Left colon (tissue), 2 donors: ENCODE data around the gene RBM4. TPM values are rescaled to one million over a fixed set of nuclear protein-coding genes. Genes with fewer than 3 reads are reported as not detected.
"Not testable (repeated sequence)": the region's sequence is repeated elsewhere in the genome, so short reads cannot be mapped to it uniquely, and the experiment has no call there.

ENCODE experiments used
- ATAC-seq: fragments of 200-7000 bp; cut with Tn5 transposase; one replicate; pipeline ENCODE4 v1.9.1; 2020; ENCODE audit warnings: mild to moderate bottlenecking, moderate library complexity
- DNase-seq, 2 donors: peaks; one replicate each; pipeline ENCODE4 v3.0.0-alpha.2; 2020
- intact Hi-C, 2 donors: fragments of 100-400 bp; cut with DNase I in 1 of 2; cut with micrococcal nuclease in 1 of 2; formaldehyde crosslinking; loops; one replicate each; pipeline versions ENCODE4 v1.11.2 to v1.14.0; 2022; cut with DNase I, micrococcal nuclease
- long read RNA-seq: library from polyadenylated mRNA; unstranded; transcript quantifications from one replicate; pipeline ENCODE4 v2.0.0, GENCODE V29; 2021
- total RNA-seq, 2 donors: library from RNA; stranded (reverse); fragmentation: NEBNext Ultra II Directional; extraction: Animal tissue kit (Norgen Biotek cat#: 25700); gene quantifications; one replicate each; pipeline ENCODE4 v1.2.1, GENCODE V29; 2021
- donor health status: DM: no; HTN: no; CAD: no.
- donor health status: DM: yes; HTN: yes; CAD: no.

The RBM4 gene, protein sequence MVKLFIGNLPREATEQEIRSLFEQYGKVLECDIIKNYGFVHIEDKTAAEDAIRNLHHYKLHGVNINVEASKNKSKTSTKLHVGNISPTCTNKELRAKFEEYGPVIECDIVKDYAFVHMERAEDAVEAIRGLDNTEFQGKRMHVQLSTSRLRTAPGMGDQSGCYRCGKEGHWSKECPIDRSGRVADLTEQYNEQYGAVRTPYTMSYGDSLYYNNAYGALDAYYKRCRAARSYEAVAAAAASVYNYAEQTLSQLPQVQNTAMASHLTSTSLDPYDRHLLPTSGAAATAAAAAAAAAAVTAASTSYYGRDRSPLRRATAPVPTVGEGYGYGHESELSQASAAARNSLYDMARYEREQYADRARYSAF
- 10 to 100 TPM; 90.7 to 92.9 TPM for total RNA-seq
- long read RNA-seq, transcript RBM4-201 (4 exons, 1,694 nt), result major isoform, 46 of 66 reads
- long read RNA-seq, transcript RBM4-204 (4 exons, 1,763 nt), result minor isoform, 5 of 66 reads
- long read RNA-seq, partial matches to known transcripts, result 3 of 66 reads
- long read RNA-seq, other reads (novel, unspliced or antisense), result 5 of 66 reads

DNA sequence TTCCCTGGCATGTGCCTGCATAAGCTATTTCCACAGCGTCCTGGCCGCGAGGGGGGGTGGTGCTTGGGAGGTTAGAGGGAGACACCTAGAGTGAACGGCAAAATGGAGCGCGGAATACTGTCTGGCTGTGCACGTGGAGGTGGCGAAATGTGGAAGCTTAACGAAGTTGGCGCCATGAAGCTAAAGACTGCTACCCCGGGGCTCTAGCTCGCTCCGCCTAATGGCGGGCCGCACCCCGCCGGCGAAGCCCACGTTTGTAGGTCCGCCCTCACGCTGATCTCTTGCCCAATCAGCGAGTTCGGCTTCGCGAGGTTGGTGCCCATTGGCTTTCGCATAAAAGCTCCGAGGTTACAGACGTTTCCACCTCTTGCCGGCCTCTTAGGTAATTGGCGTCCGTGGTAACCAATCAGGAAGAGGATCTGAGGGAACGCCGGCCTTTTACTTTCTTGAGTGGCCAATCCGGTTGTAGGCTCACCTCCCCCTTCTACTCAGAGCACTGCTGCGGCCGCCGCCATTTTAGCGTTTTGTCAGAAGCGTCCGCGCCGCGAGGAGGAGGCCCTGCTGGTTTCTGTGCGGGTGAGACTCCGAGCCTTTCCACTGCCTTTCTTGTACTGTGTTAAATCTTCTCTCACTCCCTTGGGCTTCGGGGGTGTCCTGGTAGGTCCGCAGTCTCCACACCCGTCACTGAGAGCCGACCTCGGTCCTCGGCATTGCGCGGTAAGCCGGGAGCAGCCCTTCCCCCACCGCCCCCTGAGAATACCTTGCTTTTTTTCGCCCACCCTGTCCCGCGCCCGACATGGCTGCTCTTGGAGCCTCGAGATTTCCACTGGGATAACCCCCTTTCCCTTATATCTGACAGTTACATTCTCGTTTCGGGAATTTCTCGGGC is at the start of gene RBM4:
Gene RBM4, plus strand, starts transcription at position 527 of the 889 bp plus-strand sequence. CDS start 1,009 bp downstream, outside the sequence.
- DNase-seq (peak; percentile 93 to 99), ATAC-seq (peak; percentile 92)
- intact Hi-C loops, result no loop called here

DNA sequence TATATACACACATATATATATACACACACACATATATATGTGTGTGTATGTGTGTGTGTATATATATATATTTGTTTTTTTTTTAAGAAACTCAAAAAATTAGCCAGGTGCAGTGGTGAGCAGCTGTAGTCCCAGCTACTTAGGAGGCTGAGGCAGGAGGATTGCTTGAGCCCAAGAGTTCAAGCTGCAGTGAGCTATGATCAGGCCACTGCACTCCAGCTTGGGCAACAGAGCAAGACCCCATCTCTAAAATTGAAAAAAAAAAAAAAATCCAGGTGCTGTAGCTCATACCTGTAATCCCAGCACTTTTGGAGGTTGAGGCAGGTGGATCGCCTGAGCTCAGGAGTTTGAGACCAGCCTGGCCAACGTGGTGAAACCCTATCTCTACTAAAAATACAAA is 49.2 kb upstream of the RBM4 start:
- intact Hi-C loops, DNase-seq: not testable (repeated sequence)

DNA sequence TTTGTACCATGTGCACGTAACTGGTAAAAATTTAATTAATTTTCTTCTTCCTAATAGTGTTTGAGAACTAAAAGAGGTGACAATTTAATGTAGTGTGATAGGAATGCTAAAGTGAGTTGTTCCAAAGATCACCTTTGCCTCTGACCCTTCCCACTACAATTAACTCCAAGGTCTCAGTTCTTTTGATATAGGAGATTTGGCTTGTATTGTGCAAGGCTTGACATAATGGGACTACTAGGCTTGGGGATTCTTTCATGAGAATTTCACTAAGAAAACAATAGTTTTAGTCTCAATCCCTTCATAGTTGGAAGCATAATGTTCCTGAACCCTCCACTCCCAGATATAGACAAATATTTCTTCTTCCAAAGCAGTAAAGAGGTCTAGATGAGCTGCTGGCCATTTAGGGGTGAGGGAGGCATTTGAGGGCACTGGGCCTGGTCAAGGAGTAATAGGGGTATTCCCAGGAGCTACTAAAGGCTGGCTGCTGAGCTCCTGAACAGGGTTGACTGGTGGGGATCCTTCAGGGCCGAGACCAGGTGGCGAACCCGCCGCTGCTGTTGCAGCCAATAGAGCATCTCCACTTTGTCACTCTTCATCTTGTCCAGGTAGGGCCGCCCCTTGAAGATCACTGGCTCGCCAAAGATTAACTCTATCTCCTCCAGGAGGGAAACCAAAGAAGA is 48.4 kb upstream of the RBM4 start:
- intact Hi-C loops, result no loop called here
- DNase-seq (no peak), ATAC-seq (no peak)

More for the DNA sequence above, 49.2 kb upstream of the RBM4 start:
- not testable (repeated sequence) for ATAC-seq

DNA sequence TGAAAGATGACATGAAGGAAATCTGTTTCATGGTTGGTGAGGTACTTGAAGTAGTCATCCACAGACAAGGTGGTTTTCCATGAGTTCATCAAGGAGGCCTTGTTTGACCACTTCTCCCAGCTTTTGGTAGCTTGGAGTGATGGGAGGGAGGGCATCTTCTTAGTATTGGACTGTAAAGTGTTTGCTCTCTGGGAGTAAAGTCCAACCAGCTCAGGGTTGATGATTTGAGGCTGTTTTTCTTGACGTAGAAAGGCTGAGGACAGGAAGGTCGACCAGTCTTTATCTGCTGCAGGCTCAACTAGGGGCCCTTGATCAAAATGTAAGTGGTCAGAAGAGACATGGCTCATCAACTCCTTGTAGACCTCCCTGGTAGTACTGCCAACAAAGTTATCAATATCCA is 47.3 kb upstream of the RBM4 start:
- ATAC-seq, result no peak
- intact Hi-C loops, result no loop called here

DNA sequence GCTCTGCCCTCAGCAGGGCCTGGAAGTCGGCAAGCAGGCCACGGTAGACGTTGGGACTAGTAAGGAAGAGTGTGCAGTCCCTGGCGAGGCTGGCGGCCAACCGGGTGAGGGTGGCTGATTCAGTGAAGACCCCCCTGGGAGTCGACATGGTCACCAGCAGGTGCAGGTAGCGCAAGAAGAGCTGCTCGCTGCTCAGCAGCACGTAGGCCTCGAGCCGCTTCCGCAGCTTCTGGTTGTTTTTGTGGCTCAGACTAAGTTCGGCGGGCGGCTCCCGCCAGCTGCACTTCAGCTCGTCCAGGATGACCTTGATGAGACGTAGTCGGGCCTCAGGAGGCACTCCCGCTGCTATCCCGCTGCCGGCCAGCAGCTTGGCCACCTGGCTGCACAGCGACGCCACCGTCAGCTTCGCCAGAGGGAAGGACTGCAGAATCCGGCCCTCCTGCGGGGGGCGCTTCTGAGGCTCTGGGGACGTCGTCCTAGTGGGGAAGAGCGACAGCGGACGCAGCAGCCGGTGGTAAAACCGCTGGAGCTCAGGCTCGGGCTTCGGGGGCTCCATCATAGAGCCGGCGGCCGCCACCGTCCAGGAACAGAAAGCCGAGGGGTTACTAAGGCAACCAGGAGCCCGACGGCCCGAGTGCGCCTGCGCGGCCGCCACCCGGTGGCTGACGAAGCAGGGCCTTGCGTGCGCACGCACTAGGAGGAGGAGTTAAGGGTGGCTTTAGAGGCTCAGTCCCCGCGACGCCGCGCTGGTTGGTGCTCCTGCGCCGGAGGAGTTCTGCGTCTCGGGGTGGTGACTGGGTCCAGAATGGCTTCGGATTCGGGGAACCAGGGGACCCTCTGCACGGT is 45.8 kb upstream of the RBM4 start, which contains the start of the genes CCDC87 and CCS:
Gene CCDC87, minus strand, starts transcription at position 607 of the 846 bp plus-strand sequence. Its CDS starts 48 bp downstream, at position 559.
Gene CCS, plus strand, starts transcription at position 729 of the 846 bp plus-strand sequence. Its CDS starts 77 bp downstream, at position 806.
- ATAC-seq (peak; percentile 97), DNase-seq (peak; percentile 98 to 100)
- intact Hi-C loops, result no loop called here

More for the DNA sequence above, 47.3 kb upstream of the RBM4 start:
- no peak for DNase-seq

DNA sequence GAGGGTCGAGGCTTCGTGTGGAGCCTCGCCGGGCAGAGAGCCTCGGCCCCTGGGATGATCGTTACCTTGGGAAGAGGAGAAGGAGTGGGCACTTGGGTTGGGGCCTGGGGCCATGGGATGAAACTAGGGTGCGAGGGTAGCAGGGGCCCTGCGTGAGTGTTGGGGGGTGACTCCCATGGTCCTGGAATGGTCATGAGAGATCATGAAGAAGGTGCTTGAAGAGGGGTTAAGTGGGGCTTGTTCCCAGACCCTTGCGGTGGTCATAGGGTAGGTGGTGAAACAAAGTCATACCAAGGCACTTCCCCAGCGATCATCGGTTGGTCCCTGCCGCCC is 45.2 kb upstream of the RBM4 start:
- DNase-seq (no peak), ATAC-seq (peak; percentile 20)
- intact Hi-C loops, result no loop called here

DNA sequence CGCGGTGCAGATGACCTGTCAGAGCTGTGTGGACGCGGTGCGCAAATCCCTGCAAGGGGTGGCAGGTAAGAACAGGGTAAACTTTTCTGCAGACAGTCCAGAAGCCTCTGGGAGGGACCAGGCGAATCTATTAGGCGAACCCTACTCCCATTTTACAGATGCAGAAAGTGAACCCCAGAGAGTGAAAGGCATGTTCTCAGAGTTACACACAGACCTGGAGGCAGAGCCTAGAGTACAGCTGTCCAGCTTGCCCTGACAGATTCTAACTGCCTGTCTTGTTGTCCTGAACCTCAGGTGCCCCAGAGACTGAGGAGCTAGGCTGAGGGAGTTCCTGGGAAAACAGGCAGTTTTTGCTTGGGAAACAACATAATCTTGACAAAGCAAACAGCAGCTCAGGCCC is 44.9 kb upstream of the RBM4 start:
- intact Hi-C loops, result no loop called here
- ATAC-seq (peak; percentile 2), DNase-seq (no peak)

DNA sequence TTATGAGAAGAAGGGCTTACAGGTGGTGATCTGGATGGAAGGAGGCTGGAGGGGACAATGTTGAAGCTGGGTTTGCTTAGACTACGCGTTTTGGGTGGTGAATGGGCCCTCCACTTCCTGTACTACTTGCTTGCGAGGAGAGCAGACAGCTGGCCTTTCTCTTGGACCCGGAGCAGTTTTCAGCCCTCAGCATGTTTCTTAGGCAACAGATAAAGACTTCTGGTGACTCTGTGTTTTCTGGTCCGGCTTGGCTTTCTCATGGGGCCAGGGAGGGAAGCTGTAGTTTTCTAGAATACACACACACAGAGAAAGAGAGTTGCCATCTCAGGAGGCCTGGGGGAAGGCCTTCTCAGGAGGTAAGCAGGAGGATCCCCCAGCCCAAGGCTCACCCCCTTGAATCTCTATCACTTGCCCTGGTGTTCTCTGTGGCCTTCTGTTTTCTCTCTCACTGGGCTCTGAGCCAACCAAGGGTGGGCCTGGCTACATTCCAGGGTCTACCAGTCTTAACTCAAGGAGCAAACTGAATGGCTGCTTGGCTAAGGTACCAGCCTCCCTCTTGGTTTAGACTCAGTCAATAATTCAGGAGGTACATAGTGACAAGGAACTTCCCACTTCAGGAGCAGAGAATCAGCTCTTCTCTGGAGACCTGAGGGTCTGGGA is 43.1 kb upstream of the RBM4 start:
- no peak for ATAC-seq
- DNase-seq, result no peak
- intact Hi-C loops, result no loop called here

DNA sequence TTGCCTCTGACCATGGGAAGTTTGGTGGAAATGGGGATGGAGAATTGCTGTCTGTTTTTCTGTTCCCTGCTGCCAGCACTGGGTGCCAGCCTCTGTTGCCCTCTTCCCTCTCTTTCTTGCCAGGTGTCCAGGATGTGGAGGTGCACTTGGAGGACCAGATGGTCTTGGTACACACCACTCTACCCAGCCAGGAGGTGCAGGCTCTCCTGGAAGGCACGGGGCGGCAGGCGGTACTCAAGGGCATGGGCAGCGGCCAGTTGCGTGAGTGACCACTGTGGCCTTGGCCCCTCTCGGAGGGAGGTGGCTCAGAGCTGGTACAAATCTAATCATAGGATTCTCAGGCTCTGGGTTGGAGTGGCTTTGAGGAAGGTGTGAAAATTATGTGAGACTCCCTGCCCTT is 39.5 kb upstream of the RBM4 start:
- ATAC-seq (no peak), DNase-seq (no peak)
- intact Hi-C loops, result no loop called here

DNA sequence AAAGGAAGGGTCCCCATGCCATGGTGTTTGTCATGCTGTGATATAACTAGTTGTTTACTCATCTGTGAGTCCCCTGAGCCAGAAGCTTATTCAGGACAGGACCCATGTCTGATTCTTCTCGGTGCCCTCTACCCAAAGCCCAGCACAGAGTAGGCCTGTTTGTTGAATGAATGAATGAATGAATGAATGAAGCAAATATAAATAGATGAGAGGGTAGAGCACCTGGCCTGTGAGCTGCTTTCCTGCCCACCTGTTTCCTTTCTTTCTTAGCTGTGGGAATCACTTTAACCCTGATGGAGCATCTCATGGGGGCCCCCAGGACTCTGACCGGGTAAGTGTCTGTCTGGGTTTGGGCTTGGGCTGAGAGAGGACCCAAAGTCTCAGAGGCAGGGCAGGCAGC is 38.3 kb upstream of the RBM4 start:
- intact Hi-C loops, result no loop called here
- ATAC-seq, result no peak

DNA sequence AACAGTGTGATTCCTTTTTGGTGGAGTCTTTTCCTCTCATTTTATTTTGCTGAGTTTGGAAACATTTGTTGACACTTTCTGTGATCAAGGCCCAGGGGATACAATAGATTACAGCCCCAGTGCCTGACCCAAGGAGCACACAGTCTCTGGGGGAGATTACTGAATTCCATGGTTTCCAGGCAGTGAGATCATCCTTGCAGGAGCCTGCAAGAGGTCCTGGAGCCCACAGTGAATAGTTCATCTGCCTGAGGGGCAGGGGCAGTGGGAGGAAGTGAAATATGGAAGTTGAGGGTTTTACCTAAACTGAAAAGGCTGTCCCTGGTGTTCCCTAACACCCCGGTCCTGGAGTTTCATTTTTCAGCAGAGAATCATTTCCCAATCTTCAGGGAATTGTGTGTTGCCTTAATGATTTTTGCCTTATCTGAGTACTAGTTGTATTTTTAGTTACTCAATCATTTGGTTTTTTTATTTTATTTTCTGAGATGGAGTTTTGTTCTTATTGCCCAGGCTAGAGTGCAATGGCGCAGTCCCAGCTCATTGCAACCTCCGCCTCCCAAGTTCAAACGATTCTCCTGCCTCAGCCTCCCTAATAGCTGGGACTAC is 37.8 kb upstream of the RBM4 start:
- no peak for ATAC-seq
- DNase-seq, result no peak
- intact Hi-C loops, result no loop called here

More for the DNA sequence above, 38.3 kb upstream of the RBM4 start:
- DNase-seq, result no peak

DNA sequence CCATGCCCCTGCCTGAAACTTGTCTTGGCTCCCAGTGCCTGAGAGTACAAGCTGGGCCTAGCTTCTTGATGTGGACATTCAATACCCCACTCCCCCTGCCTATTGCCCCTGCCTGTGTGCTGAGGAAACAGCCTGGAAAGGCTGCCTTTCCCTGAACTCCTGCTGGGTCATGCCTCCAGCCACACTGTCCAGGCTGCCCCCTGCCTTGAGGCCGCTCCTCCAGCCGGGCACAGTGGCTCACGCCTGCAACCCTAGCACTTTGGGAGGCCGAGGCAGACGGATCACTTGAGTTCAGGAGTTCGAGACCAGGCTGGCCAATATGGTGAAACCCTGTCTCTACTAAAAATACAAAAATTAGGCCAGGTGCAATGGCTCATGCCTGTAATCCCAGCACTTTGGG is 35.4 kb upstream of the RBM4 start:
- intact Hi-C loops, result no loop called here
- ATAC-seq (no peak), DNase-seq (no peak)

DNA sequence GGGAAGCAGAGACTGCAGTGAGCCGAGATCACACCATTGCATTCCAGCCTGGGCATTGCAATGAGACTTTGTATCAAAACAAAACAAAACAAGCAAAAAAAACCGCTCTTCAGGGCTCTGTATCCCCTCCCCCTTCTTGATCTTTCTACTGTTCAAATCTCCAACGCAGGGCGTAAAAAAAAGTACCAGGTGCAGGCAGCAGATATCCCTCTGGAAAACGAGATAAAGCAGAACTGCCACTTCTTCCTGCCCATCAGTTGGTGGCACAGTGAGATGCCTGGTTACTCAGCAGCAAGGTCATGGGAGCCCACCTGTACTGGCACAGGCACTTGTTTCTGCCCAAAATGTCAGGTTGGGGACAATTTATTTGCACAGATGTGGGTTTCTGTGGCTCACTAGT is 34.3 kb upstream of the RBM4 start:
- ATAC-seq, result no peak
- no peak for DNase-seq
- intact Hi-C loops, result no loop called here

DNA sequence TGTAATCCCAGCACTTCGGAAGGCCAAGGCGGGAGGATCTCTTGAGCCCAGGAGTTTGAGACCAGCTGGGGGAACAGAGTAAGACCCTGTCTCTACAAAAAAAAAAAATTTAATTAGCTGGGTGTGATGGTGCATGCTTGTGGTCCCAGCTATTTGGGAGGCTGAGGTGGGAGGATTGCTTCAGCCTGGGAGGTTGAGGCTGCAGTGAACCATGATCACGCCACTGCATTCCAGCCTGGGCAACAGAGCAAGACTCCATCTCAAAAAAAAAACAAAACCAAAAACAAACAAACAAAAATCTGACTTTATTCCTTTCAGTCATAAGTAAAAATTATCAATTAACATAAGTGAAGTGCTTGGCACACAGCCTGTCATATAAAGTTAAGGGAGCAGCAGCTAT is 31.9 kb upstream of the RBM4 start:
- DNase-seq, intact Hi-C loops, ATAC-seq: not testable (repeated sequence)

DNA sequence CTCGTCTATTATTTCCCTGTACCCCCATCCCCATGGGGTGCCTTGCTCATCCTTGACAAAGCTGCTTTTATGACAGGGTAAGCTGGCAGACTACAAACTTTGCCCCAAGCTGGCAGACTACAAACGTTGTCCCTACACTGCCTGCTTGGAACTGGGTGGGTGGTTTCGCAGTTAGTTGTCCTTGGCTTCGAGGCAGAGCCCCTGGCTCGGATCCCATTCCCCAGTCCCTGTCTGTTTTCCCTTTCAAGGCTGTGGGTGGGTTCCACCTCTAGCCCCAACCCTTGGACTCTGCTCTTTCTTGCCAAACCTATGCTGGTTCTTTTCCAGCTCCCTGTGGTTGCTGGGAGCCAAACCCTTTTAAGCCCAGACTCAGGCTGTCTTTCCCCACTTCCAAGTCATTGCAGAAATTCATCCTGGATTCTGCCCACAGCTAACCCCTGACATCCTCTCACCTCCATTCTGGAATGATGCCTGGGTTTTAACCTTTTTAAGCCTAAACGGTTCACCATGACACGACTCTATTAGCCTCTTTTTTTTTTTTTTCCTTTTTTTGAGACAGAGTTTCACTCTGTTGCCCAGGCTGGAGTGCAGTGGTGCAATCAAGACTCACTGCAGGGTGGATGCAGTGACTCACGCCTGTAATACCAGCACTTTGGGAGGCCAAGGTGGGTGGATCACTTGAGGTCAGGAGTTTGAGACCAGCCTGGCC is 31.2 kb upstream of the RBM4 start:
- intact Hi-C loops, result no loop called here
- DNase-seq (peak; percentile 75 to 87), ATAC-seq (peak; percentile 93)
